GM10266 (cell line): ENCODE results near the gene TSC2.

Experiments used
- DNase-seq: peaks from one replicate; pipeline ENCODE4 v3.0.0; 2012; ENCODE audit errors: extremely low spot score
- CTCF ChIP-seq: IDR thresholded peaks from 2 replicates; pipeline ENCODE4 v1.5.1; 2012; ENCODE audit warnings: mild to moderate bottlenecking, low read depth; ENCODE audit not compliant: control insufficient read depth, insufficient read depth; ENCODE audit errors: missing control alignments

The TSC2 gene

GRCh38 chr16:2002406-2003230 lies 45.2 kb upstream of the TSC2 start:
- no peak for TF ChIP-seq CTCF
- no peak for DNase-seq

- no peak for DNase-seq
- TF ChIP-seq CTCF, result no peak
Measured at GRCh38 chr16:2003231-2003826, 44.5 kb upstream of the TSC2 start.

GRCh38 chr16:2003827-2004641 lies 43.8 kb upstream of the TSC2 start:
- peak; percentile 93 for DNase-seq
- TF ChIP-seq CTCF, result peak; percentile 96

GRCh38 chr16:2004795-2005517 lies 42.8 kb upstream of the TSC2 start:
- no peak for DNase-seq
- TF ChIP-seq CTCF, result no peak

GRCh38 chr16:2005646-2006045 lies 42.1 kb upstream of the TSC2 start:
- no peak for DNase-seq
- peak; percentile 9 for TF ChIP-seq CTCF

GRCh38 chr16:2006317-2006716 lies 41.5 kb upstream of the TSC2 start:
- DNase-seq, result no peak
- TF ChIP-seq CTCF, result no peak
